Jurkat, Clone E6-1 (cell line): ENCODE data around the gene NALCN.

Source experiments
- DNase-seq: peaks from one replicate; pipeline ENCODE4 v3.0.0-alpha.2; 2011; ENCODE audit warnings: low read depth, low spot score
- H3K4me3 ChIP-seq: 2 replicates; pipeline ENCODE4 v1.5.1; 2011; ENCODE audit warnings: mild to moderate bottlenecking, low read length, control low read depth, moderate library complexity

Gene NALCN

DNA sequence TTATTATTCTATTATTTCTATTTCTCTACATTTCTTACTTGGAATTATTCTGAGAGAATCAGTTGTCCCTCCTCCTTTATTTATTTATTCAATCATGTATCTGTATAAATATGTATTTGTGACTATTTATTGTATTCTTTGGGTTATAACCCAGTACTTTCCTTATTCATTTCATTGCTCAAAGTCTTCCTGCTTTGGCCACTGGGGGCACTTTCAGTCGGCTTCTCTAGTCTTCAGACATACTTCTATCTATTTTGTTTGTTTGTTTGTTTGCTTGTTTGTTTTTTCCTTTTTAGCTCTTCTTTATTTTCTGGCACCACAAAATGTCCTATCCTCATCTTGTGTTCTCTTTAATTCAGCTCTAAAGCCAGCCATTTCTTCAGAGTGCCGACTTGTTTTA is 260.4 kb downstream of the NALCN start:
- H3K4me3 ChIP-seq = no peak overlapping the region
- no peak for DNase-seq

DNA sequence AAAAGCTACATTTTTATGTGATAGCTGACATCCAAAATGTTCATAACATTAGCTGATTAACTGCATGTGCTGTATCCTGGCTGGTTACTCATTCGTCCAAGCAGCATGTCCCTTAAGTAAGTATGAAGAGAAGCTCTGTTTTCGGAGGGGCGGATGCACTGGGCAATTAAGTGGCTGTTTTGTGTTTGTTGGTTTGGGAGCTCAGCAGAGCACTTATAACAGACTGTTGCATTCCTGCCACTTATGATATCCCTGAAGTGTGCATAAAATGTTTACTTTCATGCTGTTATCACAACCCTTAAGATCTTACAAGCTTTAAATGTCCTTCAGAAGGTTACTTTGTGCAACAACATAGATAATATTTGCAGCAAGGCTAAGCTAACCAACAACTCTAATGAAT is 264.1 kb downstream of the NALCN start:
- no peak overlapping the region for H3K4me3 ChIP-seq
- DNase-seq = no peak

DNA sequence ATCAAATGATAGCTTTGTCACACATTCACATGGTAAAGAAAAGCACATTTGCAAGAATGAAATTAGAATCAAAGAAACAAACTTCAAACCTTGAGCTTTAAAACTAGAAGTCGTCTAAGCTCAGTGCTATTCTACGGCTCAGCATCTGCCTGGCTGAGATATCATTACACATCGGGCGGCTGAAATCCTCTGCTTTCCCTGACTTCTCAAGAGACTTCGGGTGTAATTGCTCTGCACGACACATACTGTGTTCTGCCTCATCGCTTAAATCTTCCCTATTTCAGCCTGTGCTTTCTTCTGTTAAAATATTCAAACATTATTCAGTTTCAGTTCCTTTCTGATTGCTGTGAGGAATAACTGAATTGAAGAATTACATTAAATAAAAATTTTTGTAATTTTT is 265.3 kb downstream of the NALCN start:
- no peak overlapping the region for H3K4me3 ChIP-seq
- no peak for DNase-seq

DNA sequence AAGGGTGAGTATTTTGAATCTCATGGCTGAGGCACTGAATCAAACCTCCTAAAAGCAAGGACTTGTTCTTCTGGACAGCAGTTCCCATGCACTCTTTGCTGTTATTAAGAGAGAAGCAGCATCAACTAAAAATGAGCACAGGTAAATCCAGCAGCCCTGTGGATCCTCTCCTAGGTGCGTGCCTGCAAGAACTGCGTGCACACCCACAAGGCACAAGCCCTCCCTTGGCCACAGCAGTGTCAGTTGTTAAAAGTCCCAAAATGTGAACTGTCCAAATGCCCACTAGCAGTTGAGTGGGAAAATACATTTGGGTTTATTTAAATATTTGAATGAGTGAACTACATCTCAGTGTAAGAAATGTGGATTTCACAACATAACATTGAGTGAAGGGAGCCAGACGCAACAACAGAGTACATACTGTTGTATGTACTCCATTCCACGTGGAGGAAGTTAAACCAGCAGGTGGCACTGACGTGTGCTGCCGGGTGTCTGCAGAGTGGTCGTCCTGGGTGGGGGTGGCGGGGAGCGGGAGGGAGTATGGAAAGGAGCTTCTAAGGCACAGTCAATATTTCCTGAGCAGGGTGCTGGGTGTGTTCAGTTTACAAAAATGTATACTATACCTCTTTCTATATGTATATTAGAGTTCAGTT is 266.4 kb downstream of the NALCN start:
- no peak overlapping the region for H3K4me3 ChIP-seq
- peak; percentile 3 for DNase-seq

DNA sequence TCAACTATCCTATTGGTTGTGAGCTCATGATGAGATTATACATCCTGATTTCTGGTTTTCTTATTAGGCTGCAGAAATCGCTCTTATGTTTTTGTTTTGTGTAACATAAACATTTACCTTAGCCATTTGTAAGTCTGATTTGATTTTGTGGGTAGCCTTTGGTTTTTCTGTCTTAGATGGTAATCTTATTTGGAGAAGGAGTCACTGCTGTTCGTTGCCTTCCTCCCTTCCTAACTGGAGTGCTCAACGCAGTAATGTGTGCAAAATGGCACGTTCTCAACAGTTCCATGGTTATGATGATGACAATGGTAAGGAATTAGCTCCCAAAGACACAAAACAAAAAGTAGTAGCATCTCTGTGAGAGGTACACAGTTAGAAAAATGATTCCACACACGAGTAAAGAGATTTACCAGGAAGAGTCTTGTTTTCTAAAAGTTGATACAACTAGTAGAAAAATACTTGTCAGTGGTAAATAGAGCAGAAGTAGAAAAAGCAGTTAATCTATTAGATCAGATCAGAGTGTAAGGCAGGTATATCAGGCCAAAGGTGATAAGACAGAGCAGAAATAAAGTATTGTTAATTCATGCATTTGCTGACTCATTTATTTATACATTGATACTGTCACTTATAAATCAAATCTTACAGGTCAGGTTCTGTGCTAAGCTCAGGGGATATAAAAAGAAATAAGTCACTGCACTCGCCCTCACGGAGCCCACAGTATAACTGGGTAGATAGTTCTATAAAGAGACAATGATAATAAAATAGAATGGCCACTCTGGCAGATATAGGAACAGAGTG is 270.0 kb downstream of the NALCN start:
- H3K4me3 ChIP-seq = no peak overlapping the region
- no peak for DNase-seq

DNA sequence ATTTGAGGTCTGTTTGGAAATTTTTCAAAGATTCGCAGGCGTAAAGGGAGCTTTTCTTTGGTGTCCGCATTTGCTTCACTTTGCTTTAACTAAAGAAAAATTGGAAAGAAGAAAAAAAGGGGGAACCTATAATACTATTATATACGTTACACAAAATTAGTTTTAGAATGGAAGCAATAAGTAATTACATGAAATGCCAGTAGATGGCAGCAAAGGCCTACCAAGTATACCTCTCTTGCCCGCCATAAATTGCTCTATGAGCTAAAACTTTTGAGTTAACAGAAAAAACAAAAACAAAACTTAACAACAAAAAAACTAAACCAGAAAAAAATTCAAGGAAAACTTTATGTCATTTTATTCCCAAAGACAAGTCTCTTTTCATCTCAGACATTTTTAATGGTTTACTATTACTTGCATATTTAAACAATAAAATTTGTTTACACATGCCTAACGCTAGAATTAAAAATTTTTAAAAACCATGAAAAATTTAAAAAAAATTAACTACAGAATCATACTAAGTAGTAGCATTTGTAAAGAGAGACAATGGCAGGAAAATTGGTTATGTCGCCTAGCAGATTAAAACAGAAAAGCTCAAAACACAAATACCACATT is 271.4 kb downstream of the NALCN start:
- H3K4me3 ChIP-seq = no peak overlapping the region
- peak; percentile 53 for DNase-seq

DNA sequence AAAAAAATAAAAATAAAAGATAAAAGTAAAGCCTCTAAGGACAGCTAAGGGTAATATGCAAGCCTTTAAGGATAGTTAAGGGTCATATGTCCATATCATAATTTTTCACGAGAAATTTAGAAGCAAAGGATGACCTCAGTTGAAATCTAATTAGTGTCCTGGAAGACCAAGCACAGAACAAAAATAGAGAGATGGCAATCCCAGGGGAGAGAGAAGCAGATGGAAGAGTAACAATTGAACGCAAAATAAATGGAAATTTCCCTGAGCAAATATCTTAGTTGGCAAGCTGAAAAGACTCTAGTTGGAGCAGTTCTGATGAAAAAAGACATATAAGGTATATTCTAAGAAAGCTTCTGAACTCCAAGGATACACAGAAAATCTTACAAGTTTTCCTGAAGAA is 275.4 kb downstream of the NALCN start:
- no peak overlapping the region for H3K4me3 ChIP-seq
- no peak for DNase-seq

DNA sequence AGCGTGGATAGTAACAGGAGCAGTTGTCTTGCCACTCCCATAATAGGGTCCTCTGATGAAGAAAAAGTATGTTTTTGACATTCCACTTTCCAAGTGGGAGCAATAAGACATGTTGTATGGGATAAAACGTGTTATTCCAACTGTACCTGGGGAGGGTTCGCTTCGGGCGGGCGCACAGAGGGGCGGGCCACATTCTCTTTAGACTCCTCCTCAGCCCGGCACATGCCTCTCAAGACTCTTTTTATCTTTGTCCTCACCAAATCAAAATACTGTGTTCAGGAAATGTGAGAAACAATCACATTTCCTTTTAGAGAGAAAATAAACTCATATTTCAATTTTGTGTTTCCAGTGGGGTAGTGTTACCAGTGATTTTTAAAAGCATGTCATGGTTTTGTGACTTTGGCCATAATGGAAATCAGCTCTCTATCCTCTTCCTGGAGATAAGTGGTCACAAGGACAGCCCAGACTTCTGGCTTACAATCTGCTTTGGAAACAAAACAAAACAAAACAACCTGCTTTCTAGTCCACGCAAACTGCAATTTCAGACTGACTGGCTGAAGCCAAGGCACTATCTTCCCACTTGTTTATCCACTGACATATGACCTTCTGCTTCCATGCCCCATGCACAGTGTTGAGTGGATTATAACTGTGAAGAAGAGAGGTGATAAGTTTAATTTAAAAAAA is 276.1 kb downstream of the NALCN start:
- H3K4me3 ChIP-seq = no peak overlapping the region
- DNase-seq = no peak

DNA sequence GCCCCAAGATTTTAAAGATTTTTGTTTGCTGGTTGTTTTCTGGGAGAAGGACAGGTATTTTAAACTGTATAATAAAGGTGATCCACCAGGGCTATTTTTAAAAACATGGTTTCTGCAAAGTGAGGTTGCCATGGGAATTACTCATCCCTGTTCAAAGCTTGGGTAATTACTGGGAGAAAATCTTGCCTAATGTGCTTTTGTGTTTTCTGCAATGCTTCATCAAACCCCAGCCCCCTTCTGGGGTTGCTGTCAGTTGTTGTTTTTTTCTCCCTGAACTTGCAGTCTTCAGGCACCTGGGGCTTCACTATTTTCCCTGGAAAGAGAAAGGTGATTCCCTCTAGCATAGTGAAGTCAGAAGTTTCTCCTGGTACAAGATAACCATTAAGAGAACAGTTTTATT is 277.2 kb downstream of the NALCN start:
- DNase-seq = no peak
- no peak overlapping the region for H3K4me3 ChIP-seq

DNA sequence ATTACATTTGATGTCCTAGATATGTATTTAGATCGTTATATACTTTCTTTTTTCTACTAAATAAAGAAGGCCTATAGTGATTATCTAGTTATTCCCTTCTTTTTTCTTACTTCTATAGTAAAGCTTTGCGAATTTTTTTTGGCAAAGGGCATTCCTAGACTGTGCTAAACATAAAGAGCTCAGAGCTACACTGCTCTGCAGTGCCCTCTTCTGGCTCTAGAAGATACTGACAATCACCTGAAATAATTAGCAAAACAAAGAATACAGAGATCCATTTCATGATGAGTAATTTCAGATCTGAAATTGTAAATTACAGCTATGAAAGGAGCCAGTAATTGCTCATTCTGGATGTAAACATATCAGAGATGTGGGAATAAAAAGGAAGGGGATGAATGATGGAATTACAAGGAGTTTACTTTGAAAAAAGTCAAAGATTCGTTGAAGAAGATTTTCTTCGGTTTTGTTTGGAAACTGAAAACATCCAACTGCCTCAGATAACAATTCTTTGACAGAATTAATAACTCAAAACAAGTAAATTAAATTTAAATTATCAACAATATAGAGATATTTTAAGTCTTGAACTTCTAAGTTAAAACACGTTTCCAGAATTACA is 288.5 kb downstream of the NALCN start:
- H3K4me3 ChIP-seq = no peak overlapping the region
- DNase-seq = peak; percentile 30

DNA sequence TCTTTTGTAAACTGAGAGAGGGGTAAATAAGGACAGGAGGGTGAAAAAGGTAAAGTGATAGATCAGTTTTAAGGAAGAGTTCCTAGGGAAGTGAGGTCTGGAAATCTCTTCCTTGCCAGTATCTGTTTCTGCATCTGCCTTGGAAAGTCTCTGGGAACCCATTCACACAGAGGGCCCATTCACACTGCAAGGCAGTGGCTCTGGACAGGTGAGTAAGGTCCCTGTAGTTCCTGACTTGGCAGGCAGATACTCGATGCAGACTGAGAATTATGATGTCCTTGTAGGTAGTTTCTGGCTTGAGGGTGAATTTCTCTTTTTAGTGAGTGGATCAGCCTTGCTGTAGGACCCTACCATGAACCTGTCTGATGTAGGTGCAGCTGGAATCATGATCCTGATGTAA is 293.3 kb downstream of the NALCN start:
- H3K4me3 ChIP-seq = no peak overlapping the region
- DNase-seq = no peak

DNA sequence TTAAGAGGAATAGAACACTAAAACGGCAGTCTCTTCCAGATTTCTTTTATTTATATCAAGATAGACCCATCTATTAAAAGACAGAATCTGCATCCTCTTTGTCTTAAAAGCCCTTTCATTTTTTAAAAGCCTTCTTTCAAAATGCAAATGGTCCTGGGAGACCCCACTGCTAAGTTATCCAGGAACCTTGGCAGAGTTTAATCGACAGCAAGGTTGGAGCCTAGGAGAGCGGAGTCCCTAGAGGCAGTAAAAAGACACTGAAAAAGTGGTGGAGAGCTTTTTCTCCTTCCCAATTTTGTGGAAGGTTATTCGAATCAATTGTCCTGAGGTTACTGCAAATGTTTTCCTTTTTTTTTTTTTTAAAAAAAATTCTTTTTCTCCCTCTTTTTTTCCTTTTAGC is 294.7 kb downstream of the NALCN start:
- DNase-seq = no peak
- H3K4me3 ChIP-seq = no peak overlapping the region

DNA sequence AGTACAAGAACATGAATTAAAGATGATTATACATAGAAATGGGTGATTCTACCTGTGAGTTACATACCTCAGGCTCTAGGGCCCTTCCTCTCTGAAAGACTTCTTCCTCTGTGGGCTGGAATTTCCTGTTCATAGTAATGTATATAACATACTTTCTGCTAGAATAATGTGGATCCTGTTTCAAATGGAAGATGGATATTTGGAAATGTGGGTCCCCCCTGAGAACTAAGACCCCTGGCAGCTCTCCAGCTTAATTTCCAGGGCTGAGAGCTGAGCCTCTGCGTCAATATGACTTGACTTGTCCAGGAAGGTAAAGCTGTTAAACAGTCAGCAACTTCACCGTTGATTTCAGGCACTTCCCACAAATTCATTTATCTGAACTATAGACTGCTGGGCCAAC is 296.3 kb downstream of the NALCN start:
- DNase-seq = no peak
- no peak overlapping the region for H3K4me3 ChIP-seq

DNA sequence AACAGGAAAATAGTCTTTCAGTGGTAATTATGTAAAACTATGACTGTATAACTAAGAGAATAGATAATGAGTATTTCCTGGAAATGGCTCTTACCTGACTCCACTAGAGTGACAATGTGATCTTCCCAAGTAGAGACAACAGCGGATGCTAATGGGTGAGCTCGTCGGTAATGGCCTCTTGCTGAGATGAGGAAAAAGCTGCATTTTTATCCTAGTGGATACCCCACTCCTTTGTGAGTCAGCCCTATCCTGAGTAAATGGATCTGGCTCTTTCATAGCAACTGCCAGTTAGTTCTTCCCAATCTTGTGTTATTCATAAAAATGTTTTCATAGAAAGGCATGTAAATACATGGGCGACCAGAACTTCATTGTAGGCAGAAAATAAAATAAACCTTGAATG is 299.5 kb downstream of the NALCN start:
- no peak overlapping the region for H3K4me3 ChIP-seq
- no peak for DNase-seq

DNA sequence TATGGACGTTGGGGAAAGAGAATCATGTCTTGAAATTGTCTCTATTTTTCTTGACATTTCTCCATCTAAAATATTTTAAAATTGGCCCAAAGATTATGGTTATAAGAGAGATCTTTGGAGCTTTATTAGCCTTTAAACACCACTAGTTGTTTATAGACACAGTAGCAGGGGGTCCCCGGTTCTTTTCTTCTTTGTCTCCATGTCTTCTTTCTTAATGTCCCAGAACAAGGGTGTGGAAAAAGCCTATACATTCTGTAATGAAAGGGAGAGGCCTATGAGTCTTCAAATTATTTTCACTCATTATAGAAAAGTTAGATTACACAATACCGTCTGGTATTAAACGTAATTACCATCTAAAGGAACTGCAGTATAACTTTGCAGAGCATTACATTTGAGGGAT is 300.0 kb downstream of the NALCN start:
- DNase-seq = no peak
- no peak overlapping the region for H3K4me3 ChIP-seq

DNA sequence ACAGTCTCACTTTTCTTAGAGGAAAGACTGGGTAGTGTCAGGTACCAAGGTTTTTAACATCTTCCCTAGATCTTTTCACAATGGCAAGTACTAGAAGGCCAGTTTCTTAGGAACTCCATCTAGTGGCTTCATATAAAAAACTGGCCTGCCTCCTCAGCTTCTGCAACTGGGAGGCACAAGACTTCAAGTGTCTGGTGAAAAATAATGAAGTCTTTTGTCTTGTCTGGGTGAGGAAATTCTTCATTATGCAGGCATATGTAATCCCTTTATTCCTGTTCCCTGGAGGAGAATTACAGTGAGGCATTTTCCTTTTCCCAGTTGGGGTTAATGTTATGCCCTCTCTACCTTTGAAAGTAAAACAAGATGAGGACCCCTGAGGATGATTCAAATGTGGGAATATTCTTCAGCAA is 300.5 kb downstream of the NALCN start:
- peak; percentile 6 for DNase-seq
- H3K4me3 ChIP-seq = no peak overlapping the region

DNA sequence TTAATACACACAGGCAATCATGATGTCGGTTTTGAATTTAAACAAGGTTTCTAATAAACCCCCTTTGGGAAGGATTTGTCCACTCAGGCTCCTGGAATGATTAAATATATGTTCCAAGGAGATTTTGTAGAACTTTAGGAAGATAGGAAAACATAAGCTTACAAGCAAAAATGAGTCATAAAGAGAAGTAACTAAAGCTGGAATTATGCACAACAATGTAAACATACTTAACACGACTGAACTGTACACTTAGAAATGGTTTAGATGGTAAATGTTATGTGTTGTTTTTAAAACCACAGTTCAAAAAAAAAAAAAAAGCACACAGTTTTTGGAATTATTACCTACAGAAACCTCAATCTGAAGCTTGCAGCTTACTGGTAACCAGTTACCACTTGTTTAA is 304.4 kb downstream of the NALCN start:
- no peak for DNase-seq
- no peak overlapping the region for H3K4me3 ChIP-seq

DNA sequence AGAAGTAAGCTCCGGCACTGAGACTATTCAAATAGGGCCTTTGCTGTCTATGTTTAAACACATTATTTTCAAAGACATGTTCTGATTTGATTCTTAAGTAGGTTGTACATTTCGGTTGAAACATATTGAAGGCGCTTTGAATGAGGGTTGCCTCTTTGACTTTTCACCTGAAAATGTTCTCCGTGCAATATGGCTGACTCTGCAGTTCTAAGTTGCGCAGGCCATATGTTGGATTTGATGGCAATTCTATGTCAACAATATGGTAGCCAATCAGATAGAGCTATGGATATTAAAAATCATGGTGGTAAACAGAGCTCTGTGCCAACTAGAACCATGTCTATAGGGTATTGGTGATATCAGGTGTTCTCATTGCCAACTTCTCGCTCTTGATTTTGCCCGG is 307.3 kb downstream of the NALCN start:
- no peak for DNase-seq

DNA sequence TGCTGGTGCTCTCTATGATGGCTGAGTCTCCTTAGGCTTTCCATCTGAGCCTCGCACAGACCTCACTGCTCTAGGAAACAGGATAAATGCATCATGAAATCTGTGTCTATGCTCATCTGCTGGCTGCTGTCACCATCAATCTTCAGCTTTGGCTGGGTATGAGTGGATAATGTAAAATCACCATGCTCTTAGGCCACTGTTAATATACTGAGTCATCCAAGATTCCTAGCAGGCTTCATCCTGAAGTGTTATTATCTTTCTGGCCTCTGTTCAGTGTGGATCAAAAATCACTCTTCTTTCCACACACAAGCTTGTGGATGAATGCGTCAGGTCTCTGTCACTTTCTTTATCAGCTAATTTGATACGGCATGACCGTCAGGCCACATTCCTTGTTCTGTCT is 317.4 kb downstream of the NALCN start:
- no peak overlapping the region for H3K4me3 ChIP-seq
- DNase-seq = no peak

More for the DNA sequence above, 307.3 kb downstream of the NALCN start:
- H3K4me3 ChIP-seq = no peak overlapping the region

DNA sequence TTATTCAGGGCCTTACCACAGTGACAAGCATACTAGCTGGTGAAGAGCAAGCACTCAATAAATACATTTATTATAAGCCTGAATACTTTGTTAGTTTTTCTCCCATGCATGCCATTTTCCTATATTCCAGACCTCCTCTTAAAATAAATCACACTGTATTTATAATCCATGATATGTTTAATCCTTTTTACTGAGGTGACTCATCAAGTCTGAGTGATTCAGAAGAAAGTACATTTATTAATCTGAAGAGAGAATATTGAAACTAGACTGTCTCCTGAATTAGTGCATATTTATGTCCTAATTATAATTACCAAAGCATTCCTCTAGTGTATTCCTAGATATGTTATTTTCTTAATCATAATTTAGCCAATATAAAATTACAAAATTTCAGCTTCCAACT is 323.3 kb downstream of the NALCN start:
- H3K4me3 ChIP-seq = no peak overlapping the region
- no peak for DNase-seq
